Peyer's patch (tissue), 4 donors: ENCODE results near the gene PRR20G.

Experiments
- POLR2A ChIP-seq, 2 donors: fragments of 450-650 bp; IDR thresholded peaks; one replicate each; pipeline ENCODE4 v1.5.1; 2017; ENCODE audit warnings: antibody characterized with exemption in 2 of 2, mild to moderate bottlenecking in 2 of 2, moderate library complexity in 2 of 2
- TF ChIP-seq, protein P1 (sequence below), 6 experiments: fragments of 450-650 bp in 4 of 6; fragments of 200-600 bp in 2 of 6; sonication (generic) in 1 of 6; IDR thresholded peaks; one replicate each; pipeline ENCODE4 v1.5.1; 2017 to 2019; ENCODE audit warnings: antibody characterized with exemption in 6 of 6, mild to moderate bottlenecking in 3 of 6, moderate library complexity in 1 of 6

DNA sequence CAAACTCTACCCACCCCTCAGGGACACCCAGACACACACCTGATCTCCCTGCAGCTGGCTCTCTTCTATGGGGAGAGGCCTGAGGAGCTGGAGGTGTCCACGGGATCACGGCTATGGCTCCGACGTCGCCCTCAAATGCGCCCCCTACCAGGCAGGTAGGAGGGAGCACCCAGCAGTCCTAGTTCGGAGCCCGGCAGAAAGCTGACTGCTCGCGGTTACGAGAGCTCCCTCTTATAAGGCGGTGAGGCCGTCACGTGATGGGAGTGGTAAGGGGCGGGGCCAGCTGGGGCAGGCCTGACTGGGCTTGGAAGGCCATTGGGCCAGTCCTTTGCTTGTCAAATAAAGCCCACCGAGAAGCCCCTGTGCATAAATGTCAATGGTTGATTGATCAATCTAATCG is at the start of gene PRR20G:
- no peak for TF ChIP-seq POLR2A (IDR thresholded peaks at IDR 0.05)
- TF ChIP-seq, protein P1, sequence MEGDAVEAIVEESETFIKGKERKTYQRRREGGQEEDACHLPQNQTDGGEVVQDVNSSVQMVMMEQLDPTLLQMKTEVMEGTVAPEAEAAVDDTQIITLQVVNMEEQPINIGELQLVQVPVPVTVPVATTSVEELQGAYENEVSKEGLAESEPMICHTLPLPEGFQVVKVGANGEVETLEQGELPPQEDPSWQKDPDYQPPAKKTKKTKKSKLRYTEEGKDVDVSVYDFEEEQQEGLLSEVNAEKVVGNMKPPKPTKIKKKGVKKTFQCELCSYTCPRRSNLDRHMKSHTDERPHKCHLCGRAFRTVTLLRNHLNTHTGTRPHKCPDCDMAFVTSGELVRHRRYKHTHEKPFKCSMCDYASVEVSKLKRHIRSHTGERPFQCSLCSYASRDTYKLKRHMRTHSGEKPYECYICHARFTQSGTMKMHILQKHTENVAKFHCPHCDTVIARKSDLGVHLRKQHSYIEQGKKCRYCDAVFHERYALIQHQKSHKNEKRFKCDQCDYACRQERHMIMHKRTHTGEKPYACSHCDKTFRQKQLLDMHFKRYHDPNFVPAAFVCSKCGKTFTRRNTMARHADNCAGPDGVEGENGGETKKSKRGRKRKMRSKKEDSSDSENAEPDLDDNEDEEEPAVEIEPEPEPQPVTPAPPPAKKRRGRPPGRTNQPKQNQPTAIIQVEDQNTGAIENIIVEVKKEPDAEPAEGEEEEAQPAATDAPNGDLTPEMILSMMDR (IDR thresholded peaks at IDR 0.05): no peak
